H1 (cell line): ENCODE data around the gene MAPKAP1. TPM values are rescaled to one million over a fixed set of nuclear protein-coding genes. Genes with fewer than 3 reads are reported as not detected.

Experiments
- ASH2L ChIP-seq: fragments of 200-600, 300-600 bp; sonication (generic); IDR thresholded peaks from one replicate; pipeline ENCODE4 v1.7.1; 2017; ENCODE audit warnings: low read length
- ATF2 ChIP-seq: IDR thresholded peaks from 2 replicates; pipeline ENCODE4 v1.6.1; 2012; ENCODE audit warnings: low read length, inconsistent platforms
- ATF3 ChIP-seq: IDR thresholded peaks from 2 replicates; pipeline ENCODE4 v1.6.1; 2011; ENCODE audit warnings: low read depth, mild to moderate bottlenecking, low read length; ENCODE audit not compliant: insufficient read depth
- BCL11A ChIP-seq, 2 experiments: IDR thresholded peaks; one replicate each; pipeline ENCODE4 v1.6.1; 2011; ENCODE audit warnings: low read depth in 2 of 2, low read length in 2 of 2, mild to moderate bottlenecking in 2 of 2
- BRCA1 ChIP-seq: IDR thresholded peaks from 2 replicates; pipeline ENCODE4 v1.6.1; 2012; ENCODE audit warnings: low read depth, low read length, improper control_type of control experiment
- CHD7 ChIP-seq: fragments of 300-600 bp; sonication (generic); IDR thresholded peaks from 2 replicates; pipeline ENCODE4 v1.7.1; 2012; ENCODE audit warnings: low read length, moderate library complexity, mild to moderate bottlenecking, inconsistent platforms; ENCODE audit not compliant: insufficient replicate concordance
- HDAC2 ChIP-seq, 2 experiments: fragments of 300-600 bp in 1 of 2; sonication (generic) in 1 of 2; IDR thresholded peaks; 2 replicates each; pipeline ENCODE4 v1.6.1; 2011 to 2012; ENCODE audit warnings: low read depth in 2 of 2, low read length in 2 of 2, mild to moderate bottlenecking in 2 of 2, moderate library complexity in 2 of 2, borderline replicate concordance in 1 of 2, inconsistent platforms in 1 of 2
- HDAC6 ChIP-seq: IDR thresholded peaks from one replicate; pipeline ENCODE4 v1.7.1; 2012; ENCODE audit warnings: low read depth, mild to moderate bottlenecking, inconsistent platforms, low read length, moderate library complexity
- SIN3A ChIP-seq, 2 experiments: IDR thresholded peaks in 1 of 2; conservative IDR thresholded peaks in 1 of 2; 2 replicates each; pipeline ENCODE4 v1.6.1; 2011 to 2012; ENCODE audit warnings: low read length in 2 of 2, improper control_type of control experiment in 1 of 2, low read depth in 1 of 2, mild to moderate bottlenecking in 1 of 2
- polyA plus RNA-seq, 7 experiments: library from polyadenylated mRNA; depleted of rRNA in 3 of 7; stranded (reverse) in 5 of 7; unstranded in 2 of 7; fragments of >200 nt in 5 of 7; fragments of 200-250 nt in 2 of 7; gene quantifications; 1 replicate in 5 of 7; 2 replicates in 1 of 7; 4 replicates in 1 of 7; pipeline versions ENCODE4 v1.2.1 to v1.2.3, GENCODE V29; 2011 to 2013; ENCODE audit warnings: missing spikeins in 2 of 7, mixed read lengths in 2 of 7
- total RNA-seq: library from RNA; stranded (reverse); fragmentation: NEBNext Ultra II Directional; extraction: Animal tissue kit (Norgen Biotek cat#: 25700); gene quantifications from 2 replicates; pipeline ENCODE4 v1.2.1, GENCODE V29; 2021

The MAPKAP1 gene
- total and polyA plus RNA-seq, 2 of the 8 experiments (the other 6 are each of a cell fraction or from before 2014, with no cell fraction given) = 79.2 to 140 TPM

- TF ChIP-seq CHD7 (no peak), BRCA1 (no peak), HDAC6 (no peak), HDAC2 (IDR thresholded peaks at IDR 0.05; ENCODE audit: borderline replicate concordance in 1 of 2, low read depth in 2 of 2, low read length in 2 of 2) (no peak), ATF3 (no peak), ASH2L (no peak), BCL11A (IDR thresholded peaks at IDR 0.05; ENCODE audit: low read depth in 2 of 2, low read length in 2 of 2) (no peak), ATF2 (no peak), SIN3A (conservative IDR thresholded peaks at IDR 0.05 in 1 of 2, IDR thresholded peaks at IDR 0.05 in 1 of 2; ENCODE audit: low read depth in 1 of 2, low read length in 2 of 2) (no peak)
These were observed 308.8 kb downstream of the MAPKAP1 start (continued) for GRCh38 chr9:125398243-125398642.
